ENCODE data around the gene VPREB3.

Gene VPREB3

DNA sequence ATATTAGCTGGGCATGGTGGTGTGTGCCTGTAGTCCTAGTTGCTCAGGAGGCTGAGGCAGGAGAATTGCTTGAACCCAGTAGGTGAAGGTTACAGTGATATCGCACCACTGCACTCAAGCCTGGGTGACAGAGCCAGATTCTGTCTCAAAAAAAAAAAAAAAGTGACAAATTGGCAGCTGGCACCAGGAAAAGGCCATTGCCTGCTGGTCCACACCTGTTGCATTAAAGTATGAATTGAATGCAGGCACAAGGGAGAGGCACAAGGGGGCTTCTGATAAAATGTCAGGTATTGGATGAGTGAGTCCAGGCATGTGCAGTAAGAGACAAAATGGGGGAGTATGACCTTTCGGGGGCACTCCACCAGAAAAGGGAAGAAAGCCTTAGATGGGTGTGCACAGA lies 31.5 kb downstream of the VPREB3 start:
- no peak for DNase-seq

DNA sequence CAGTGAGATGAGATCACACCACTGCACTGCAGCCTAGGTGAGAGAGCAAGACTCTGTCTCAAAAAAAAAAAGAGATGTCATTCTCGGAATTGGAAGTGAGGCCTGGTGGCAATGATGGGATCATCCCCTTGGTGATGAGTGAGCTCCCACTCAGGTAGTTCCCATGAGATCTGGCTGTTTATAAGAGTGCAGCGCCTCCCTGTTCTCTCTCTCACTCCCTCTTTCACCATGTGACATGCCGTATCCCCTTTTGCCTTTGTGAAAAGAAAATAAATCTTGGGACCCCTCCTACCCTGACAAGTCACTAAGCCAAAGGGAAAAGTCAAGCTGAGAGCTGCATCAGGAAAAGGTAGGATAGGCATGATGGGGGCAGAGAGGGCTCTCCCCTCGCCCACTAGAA lies 32.1 kb downstream of the VPREB3 start:
- no peak for DNase-seq

DNA sequence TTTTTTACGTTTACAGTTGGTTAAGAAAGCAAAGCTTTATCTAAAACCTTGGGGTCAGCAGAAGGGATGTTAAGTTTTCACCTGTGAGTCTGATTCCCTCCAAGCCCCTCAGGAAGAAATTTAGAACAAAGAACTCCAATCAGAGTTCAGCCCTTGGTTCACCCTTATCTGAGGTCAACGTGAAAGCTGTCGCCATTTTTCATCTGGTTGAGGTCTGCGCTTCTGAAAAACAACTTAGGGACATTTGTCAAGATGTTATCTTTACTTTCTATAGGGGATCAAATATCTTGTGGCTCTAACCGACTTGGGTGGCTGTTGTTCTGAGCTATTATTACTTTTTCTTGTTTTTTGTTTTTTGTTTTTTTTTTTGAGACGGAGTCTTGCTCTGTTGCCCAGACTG lies 33.4 kb downstream of the VPREB3 start:
- DNase-seq, result no peak

DNA sequence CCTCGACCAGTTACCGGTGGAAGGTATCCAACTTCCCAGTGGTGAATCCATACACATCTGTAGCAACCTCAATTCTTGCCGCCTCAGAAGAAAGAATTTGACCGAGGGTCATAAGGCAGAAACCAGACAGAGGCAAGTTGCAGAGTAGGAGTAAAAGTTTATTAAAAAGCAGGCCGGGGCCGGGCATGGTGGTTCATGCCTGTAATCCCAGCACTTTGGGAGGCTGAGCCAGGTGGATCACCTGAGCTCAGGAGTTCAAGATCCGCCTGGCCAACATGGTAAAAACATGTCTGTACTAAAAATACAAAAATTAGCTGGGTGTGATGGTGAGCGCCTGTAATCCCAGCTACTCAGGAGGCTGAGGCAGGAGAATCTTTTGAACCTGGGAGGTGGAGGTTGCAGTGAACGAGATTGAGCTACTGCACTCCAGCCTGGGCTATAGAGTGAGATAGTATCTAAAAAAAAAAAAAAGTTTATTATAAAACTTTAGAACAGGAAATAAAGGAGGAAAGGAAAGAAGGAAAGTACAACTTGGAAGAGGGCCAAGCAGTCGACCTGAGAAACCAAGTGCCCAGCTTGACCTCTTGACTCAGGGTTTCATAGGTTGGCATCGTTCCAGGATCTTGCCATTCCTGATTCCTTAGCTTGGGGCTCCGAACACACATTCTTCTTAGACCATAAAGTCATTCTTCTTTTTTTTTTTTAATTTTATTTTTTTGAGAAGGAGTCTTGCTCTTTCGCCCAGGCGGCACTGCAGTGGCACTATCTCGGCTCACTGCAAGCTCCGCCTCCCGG lies 35.7 kb downstream of the VPREB3 start:
- no peak for DNase-seq

DNA sequence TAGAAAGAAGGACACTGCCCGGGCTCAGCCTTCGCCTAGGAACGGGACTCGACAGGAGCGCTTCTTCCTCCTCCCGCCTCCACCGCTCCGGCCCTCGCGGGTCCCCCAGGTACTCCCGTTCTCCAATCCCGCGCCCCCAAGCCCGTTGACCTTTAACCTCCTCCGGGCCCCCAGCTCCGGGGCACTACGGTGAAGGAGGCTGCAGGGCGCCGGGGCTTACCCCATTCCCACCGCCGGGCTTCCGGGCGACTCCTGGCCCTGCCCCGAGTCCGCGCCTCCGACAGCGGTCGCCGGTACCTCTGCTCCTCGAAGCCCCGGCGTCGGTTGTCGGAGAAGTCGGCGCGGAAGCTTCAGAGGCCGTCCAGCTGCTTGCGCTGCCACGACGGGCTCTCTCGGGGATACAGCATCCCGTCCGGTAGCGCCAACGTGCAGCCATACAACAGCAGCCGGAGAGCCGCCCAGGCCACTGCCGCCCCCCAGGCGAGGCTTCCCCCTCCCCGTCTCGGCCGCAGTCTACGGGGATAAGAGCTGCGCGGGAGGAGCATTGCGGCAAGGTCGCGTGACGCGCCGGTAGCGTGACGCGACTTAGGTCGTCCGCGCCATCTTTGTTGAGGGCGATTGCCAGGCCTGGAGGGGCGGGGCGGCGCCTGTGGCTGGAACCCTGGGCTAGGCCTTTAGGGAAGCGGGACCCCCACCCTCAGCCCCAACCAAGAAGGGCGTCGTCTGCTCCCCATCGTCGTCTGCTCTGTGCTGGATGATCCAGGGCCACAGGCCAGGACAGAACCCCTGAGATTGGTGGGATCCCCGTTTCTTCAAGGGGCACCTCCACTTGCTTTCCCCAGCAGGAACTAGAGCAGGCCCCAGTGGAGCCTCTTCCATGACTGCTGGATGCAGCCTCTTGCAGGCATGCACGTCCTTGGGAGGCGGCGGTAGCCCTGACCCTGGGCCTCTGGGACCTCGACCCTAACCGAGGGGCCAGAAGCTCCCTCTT lies 37.1 kb downstream of the VPREB3 start:
- peak; percentile 89 for DNase-seq

DNA sequence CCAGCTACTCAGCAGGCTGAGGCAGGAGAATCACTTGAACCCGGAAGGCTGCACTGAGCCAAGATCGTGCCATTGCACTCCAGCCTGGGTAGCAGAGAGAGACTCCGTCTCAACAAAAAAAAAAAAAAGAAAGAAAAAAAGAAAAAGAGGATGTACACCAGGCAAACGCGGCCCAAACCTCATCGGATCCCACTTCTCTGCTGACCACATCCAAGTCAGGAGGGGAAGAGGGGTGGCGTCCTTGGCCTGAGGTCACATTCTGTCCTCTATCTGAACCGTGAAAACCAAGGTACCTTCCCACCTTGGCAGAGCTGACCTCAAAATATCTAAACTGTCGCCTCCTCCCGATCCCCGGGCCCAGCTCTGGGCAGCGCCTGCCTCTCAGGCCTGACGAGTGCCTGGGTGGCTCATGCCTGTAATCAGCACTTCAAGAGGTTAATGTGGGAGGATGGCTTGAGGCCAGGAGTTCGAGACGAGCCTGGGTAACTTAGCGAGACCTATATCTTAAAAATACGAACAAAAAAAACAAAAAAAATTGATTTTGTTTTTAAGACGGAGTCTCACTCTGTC lies 38.3 kb downstream of the VPREB3 start:
- no peak for DNase-seq

DNA sequence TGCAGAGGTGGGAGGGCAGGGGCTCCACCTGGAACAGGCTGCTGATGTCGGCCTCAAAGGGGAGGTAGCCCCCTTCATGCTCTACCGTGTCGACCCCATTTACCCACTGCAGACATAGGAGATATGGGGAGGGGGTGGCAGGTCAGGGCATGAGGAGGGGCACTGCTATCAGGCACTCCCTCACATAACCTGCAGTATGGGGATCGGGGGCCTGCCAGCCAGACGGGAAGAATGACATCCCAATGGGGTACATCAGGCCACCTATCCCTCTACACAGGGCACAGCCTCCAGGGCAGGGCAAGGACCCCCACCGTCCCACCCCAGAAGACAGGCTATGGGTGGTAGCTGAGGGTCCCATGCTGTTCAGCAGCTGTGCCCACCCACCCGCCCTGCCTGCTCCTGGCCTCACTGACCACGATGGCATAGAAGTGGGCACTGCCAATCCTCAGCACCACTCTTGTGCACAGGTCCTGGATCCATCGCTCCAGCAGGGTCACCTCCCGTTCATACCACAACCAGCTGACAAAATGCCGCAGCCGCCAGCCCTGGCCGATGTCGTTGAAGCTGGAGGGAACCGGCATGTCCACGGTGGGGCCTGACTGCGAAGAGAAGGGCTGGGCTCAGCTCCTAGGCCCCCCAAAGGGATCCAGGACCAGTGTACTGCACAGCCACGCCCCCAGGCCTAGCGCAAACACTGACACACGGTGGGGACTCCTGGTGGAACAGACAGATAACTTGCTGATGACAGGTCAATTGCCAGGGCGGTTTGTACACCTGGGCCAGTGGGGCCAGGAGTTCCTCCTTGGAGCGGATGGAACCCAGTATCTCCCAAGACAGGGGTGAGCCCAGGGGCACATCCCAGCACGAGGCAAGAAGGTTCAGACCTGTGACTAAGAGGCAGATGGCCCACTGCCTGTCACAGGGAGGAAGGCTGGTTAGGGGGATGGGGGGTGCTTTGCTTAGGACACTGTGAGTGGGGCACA lies 39.3 kb downstream of the VPREB3 start:
- DNase-seq, result no peak

DNA sequence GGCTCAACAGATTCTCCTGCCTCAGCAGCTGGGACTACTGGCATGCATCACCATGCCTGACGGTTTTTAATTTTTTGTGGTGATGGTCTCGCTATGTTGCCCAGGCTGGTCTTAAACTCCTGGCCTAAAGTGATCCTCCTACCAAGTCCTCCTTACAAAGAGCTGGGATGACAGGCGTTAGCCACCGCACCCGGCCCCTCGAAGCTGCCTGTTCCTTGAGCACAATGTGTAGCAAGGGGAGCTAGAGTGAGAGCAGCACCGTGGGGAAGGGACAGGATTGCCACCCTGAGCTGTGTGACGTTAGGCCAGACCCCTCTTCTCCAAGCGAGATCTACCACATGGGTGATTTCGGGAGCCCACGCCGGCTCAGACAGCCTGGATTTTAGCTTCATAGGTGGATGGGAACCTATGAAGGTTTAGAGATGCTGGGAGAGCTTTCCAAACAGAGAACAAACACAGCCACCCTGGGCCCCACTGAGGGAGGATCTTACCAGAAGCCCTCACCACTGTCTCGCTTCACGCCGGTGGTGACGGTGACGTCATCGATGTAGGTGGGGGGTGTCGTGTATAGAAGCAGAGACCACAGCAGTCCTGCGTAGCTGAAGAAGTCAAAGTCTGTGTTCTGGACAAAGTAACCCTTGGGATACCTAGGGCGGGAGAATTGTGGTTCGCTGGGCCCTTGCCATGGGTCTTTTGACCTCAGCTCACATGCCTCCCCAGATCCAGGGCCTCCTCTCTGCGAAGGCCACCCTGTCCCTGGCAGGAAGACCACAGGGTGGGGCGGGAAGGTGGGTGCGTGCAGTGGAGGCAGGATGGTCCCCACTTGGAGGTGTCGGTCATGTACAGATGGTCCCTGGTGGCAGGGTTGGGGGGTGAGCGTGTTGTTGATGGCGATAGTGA lies 40.3 kb downstream of the VPREB3 start:
- DNase-seq, result no peak

DNA sequence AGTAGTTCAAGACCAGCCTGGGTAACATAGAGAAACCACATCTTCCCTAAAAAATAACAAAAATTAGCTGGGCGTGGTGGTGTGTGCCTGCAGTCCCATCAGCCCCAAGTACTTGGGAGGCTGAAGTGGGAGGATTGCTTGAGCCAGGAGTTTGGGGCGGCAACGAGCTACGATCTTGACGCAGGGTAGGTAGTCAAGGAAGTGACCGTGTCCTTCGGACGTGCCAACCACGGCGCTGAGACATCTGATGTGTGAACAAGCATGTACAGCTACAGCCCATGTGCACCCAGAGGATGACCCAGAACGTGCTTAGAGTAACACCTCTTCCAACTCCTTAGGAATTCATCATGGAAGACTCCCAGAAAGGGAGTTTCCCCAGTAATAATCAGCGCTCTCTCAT lies 42.0 kb downstream of the VPREB3 start:
- no peak for DNase-seq

DNA sequence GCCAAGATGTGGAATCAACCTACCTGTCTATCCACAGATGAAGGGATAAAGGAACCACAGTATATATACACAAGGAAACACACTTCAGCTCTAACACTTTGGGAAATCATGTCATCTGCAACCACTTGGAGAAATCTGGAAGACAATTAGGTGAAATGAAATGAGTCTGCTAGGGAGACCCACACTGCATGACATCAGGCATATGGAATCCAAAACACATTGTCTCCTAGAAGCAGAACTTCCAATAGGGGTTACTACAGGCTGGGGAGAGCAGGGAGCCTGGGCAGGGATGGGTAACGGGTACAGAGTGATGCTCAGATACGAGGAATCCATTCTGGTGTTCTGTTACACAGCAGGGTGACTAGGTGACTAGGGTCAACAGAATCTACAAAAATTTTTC lies 45.1 kb downstream of the VPREB3 start:
- DNase-seq, result peak; percentile 46

DNA sequence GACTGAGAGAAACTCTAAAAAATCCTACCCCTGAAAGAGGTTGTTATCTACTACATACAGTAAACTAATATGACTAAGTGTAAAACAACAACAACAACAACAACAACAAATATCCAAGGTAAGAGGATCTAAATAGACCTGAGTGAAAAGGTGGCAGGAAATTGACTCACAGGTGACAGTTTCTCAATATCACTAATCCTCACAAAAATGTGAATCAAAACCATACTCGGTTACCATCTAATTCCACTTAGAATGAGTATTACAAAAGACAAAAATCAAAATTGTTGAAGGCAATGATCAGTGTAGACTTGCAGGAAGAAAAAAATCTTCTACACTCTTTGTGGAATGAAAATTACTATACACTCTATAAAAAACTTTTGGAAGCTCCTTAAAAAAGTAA lies 46.0 kb downstream of the VPREB3 start:
- no peak for DNase-seq

DNA sequence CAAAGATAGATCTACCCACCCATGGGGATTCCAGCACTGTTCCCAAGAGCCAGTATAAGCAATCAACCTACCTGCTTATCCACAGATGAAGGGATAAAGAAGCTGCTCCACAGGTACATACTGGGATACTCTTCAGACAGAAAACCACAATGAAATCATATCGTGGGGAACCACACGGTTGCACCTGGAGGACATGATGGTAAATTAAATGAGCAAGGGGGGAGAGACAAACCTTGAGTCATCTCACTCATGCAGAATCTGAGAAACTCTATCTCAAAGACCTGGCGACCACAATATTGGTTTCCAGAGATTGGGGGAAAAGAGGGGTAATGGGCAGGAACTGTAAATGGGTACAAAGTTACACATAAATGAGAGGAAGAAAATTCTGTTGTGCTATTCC lies 48.9 kb downstream of the VPREB3 start:
- DNase-seq, result no peak

DNA sequence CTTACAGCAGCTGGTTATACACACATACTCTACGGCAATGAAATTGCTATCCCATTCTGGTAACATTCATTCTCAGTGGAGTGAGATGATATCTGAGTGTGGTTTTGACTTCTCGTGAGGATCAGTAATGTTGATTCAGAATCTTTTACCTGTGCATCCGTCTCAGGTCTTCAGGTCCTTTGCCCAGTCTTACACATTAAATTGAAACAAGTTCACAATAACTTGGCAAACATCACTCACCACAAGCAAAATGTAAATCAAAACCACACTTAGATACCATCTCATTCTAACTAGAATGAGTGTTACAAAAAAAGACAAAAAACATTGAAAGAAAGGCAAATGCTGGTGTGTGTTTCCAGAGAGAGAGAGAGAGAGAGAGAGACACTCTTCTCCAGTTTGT lies 49.4 kb downstream of the VPREB3 start:
- no peak for DNase-seq

DNA sequence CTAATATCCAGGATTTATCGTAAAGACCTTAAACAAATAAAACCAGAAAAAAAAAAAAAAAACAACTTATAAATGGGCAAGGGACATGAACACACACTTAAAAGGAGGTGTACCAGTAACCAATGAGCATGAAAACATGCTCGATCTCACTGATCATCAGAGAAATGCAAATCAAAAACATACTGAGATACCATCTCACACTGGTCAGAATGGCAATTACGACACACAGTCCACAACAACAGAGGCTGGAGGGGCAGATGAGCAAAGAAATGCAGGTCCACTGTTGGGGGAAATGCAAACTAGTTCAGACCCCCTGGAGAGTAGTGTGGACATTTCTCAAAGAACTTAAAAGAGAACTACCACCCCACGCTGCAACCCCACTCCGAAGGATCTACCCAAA lies 50.2 kb downstream of the VPREB3 start:
- DNase-seq, result no peak
